ENCODE measurements around the gene MDM2.

Gene MDM2

DNA sequence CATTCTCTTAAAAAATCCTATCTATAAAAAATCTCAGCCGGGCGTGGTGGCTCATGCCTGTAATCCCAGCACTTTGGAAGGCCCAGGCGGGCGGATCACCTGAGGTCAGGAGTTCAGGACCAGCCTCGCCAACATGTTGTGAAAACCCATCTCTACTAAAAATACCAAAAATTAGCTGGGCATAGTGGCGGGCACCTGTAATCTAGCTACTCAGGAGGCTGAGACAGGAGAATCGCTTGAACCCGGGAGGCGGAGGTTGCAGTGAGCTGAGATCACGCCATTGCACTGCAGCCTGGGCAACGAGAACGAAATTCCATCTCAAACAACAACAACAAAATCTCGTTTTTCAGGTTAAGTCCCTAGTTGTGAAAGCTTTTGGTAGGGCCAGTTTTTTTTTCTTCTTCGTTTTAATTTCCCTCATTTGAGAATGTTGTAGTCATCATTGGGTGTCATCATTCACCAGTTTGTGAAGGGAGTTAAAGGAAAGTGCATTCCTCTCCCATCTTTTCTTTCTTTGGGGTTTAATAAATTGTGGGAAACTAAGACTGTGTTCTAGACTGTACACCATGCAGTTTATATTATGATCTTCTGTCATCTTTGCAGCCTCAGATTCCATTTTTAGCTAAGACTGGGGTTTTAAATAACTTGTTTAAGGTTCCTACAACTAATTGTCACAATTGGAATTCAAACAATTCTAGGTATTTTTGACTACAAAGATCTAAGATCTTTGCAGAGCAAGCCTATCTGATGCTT, 23.9 kb downstream of the MDM2 start:
- TF ChIP-seq SNAI2 (CRISPR knock-in tag; IDR thresholded peaks at IDR 0.05) (no peak), ZNF70 (CRISPR knock-in tag; IDR thresholded peaks at IDR 0.05) (no peak), PPARA (CRISPR knock-in tag; IDR thresholded peaks at IDR 0.05; ENCODE audit: borderline replicate concordance) (no peak), TOX (CRISPR knock-in tag; IDR thresholded peaks at IDR 0.05; ENCODE audit: borderline replicate concordance) (no peak), CSDC2 (CRISPR knock-in tag; IDR thresholded peaks at IDR 0.05) (no peak)
- TF ChIP-seq, protein P1, sequence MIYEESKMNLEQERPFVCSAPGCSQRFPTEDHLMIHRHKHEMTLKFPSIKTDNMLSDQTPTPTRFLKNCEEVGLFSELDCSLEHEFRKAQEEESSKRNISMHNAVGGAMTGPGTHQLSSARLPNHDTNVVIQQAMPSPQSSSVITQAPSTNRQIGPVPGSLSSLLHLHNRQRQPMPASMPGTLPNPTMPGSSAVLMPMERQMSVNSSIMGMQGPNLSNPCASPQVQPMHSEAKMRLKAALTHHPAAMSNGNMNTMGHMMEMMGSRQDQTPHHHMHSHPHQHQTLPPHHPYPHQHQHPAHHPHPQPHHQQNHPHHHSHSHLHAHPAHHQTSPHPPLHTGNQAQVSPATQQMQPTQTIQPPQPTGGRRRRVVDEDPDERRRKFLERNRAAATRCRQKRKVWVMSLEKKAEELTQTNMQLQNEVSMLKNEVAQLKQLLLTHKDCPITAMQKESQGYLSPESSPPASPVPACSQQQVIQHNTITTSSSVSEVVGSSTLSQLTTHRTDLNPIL (CRISPR knock-in tag; IDR thresholded peaks at IDR 0.05; ENCODE audit: low read depth), result no peak
- TF ChIP-seq, protein P2, sequence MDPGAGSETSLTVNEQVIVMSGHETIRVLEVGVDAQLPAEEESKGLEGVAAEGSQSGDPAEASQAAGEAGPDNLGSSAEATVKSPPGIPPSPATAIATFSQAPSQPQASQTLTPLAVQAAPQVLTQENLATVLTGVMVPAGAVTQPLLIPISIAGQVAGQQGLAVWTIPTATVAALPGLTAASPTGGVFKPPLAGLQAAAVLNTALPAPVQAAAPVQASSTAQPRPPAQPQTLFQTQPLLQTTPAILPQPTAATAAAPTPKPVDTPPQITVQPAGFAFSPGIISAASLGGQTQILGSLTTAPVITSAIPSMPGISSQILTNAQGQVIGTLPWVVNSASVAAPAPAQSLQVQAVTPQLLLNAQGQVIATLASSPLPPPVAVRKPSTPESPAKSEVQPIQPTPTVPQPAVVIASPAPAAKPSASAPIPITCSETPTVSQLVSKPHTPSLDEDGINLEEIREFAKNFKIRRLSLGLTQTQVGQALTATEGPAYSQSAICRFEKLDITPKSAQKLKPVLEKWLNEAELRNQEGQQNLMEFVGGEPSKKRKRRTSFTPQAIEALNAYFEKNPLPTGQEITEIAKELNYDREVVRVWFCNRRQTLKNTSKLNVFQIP (CRISPR knock-in tag; IDR thresholded peaks at IDR 0.05; ENCODE audit: borderline replicate concordance, low read depth), result no peak

DNA sequence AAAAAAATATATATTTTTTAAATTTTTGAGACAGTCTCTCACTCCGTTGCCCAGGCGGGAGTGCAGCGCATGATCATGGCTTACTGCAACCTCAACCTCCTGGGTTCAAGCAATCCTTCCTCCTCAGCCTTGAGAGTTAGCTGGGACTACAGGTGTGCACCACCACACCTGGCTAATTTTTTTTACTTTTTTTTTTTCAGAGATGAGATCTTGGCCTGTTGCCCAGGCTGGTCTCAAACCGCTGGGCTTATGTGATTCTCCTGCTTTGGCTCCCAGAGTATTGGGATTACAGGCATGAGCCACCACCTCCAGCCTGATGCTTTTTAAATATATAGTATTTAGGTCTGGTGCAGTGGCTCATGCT, 24.5 kb downstream of the MDM2 start:
- ATAC-seq, result no peak
- no peak for TF ChIP-seq PPARA (CRISPR knock-in tag; IDR thresholded peaks at IDR 0.05; ENCODE audit: borderline replicate concordance)
- TF ChIP-seq ZNF8 (CRISPR knock-in tag; IDR thresholded peaks at IDR 0.05), result no peak
- no peak for TF ChIP-seq SNAI2 (CRISPR knock-in tag; IDR thresholded peaks at IDR 0.05)
- no peak for TF ChIP-seq OSR1 (CRISPR knock-in tag; IDR thresholded peaks at IDR 0.05)
- no peak for TF ChIP-seq ARNTL (CRISPR knock-in tag; IDR thresholded peaks at IDR 0.05; ENCODE audit: borderline replicate concordance, low read depth)
- TF ChIP-seq, protein P1 (CRISPR knock-in tag; IDR thresholded peaks at IDR 0.05; ENCODE audit: low read depth), result no peak
- no peak for TF ChIP-seq ESRRG (CRISPR knock-in tag; IDR thresholded peaks at IDR 0.05)
- TF ChIP-seq ZFP30 (CRISPR knock-in tag; IDR thresholded peaks at IDR 0.05), result no peak
- TF ChIP-seq ZC3H10 (CRISPR knock-in tag; IDR thresholded peaks at IDR 0.05), result no peak
- TF ChIP-seq ZNF70 (CRISPR knock-in tag; IDR thresholded peaks at IDR 0.05), result no peak
- TF ChIP-seq, protein P3, sequence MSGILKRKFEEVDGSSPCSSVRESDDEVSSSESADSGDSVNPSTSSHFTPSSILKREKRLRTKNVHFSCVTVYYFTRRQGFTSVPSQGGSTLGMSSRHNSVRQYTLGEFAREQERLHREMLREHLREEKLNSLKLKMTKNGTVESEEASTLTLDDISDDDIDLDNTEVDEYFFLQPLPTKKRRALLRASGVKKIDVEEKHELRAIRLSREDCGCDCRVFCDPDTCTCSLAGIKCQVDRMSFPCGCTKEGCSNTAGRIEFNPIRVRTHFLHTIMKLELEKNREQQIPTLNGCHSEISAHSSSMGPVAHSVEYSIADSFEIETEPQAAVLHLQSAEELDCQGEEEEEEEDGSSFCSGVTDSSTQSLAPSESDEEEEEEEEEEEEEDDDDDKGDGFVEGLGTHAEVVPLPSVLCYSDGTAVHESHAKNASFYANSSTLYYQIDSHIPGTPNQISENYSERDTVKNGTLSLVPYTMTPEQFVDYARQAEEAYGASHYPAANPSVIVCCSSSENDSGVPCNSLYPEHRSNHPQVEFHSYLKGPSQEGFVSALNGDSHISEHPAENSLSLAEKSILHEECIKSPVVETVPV (CRISPR knock-in tag; IDR thresholded peaks at IDR 0.05), result no peak
- TF ChIP-seq CSDC2 (CRISPR knock-in tag; IDR thresholded peaks at IDR 0.05), result no peak

More for the DNA sequence above, 23.9 kb downstream of the MDM2 start:
- no peak for ATAC-seq

DNA sequence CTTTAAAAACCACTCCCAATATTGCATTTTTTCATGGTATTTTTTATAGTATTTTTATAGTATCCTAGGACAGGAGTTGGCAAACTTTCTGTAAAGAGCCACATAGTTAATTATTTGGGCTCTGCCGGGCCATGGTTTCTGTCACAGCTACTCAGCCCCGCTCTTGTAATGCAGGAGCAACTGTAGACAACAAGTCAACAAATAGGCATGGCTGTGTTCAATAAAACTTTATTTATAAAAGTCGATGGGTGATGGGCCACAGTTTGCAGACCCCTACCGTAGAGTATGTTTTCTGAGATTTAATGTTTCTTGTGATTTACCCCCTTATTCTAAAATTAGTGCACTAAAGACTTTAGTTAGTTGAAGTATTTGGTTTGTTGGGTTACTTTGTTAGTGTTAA, 25.5 kb downstream of the MDM2 start:
- TF ChIP-seq, protein P3 (CRISPR knock-in tag; IDR thresholded peaks at IDR 0.05), result no peak
- TF ChIP-seq PPARA (CRISPR knock-in tag; IDR thresholded peaks at IDR 0.05; ENCODE audit: borderline replicate concordance) (no peak), CSDC2 (CRISPR knock-in tag; IDR thresholded peaks at IDR 0.05) (no peak), SNAI2 (CRISPR knock-in tag; IDR thresholded peaks at IDR 0.05) (no peak), ZNF8 (CRISPR knock-in tag; IDR thresholded peaks at IDR 0.05) (no peak), BACH2 (CRISPR knock-in tag; IDR thresholded peaks at IDR 0.05; ENCODE audit: borderline replicate concordance) (no peak)
- TF ChIP-seq, protein P4, sequence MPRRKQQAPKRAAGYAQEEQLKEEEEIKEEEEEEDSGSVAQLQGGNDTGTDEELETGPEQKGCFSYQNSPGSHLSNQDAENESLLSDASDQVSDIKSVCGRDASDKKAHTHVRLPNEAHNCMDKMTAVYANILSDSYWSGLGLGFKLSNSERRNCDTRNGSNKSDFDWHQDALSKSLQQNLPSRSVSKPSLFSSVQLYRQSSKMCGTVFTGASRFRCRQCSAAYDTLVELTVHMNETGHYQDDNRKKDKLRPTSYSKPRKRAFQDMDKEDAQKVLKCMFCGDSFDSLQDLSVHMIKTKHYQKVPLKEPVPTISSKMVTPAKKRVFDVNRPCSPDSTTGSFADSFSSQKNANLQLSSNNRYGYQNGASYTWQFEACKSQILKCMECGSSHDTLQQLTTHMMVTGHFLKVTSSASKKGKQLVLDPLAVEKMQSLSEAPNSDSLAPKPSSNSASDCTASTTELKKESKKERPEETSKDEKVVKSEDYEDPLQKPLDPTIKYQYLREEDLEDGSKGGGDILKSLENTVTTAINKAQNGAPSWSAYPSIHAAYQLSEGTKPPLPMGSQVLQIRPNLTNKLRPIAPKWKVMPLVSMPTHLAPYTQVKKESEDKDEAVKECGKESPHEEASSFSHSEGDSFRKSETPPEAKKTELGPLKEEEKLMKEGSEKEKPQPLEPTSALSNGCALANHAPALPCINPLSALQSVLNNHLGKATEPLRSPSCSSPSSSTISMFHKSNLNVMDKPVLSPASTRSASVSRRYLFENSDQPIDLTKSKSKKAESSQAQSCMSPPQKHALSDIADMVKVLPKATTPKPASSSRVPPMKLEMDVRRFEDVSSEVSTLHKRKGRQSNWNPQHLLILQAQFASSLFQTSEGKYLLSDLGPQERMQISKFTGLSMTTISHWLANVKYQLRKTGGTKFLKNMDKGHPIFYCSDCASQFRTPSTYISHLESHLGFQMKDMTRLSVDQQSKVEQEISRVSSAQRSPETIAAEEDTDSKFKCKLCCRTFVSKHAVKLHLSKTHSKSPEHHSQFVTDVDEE (CRISPR knock-in tag; IDR thresholded peaks at IDR 0.05), result no peak
- TF ChIP-seq, protein P5, sequence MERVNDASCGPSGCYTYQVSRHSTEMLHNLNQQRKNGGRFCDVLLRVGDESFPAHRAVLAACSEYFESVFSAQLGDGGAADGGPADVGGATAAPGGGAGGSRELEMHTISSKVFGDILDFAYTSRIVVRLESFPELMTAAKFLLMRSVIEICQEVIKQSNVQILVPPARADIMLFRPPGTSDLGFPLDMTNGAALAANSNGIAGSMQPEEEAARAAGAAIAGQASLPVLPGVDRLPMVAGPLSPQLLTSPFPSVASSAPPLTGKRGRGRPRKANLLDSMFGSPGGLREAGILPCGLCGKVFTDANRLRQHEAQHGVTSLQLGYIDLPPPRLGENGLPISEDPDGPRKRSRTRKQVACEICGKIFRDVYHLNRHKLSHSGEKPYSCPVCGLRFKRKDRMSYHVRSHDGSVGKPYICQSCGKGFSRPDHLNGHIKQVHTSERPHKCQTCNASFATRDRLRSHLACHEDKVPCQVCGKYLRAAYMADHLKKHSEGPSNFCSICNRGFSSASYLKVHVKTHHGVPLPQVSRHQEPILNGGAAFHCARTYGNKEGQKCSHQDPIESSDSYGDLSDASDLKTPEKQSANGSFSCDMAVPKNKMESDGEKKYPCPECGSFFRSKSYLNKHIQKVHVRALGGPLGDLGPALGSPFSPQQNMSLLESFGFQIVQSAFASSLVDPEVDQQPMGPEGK (CRISPR knock-in tag; IDR thresholded peaks at IDR 0.05; ENCODE audit: borderline replicate concordance), result no peak
- no peak for ATAC-seq
